Measurements from ENCODE around the gene DAPP1.

Gene DAPP1

GRCh38 chr4:99843413-99843812 lies 26.8 kb downstream of the DAPP1 start:
- DNase-seq (ENCODE audit: low read depth) = no peak
- TF ChIP-seq, protein P1, sequence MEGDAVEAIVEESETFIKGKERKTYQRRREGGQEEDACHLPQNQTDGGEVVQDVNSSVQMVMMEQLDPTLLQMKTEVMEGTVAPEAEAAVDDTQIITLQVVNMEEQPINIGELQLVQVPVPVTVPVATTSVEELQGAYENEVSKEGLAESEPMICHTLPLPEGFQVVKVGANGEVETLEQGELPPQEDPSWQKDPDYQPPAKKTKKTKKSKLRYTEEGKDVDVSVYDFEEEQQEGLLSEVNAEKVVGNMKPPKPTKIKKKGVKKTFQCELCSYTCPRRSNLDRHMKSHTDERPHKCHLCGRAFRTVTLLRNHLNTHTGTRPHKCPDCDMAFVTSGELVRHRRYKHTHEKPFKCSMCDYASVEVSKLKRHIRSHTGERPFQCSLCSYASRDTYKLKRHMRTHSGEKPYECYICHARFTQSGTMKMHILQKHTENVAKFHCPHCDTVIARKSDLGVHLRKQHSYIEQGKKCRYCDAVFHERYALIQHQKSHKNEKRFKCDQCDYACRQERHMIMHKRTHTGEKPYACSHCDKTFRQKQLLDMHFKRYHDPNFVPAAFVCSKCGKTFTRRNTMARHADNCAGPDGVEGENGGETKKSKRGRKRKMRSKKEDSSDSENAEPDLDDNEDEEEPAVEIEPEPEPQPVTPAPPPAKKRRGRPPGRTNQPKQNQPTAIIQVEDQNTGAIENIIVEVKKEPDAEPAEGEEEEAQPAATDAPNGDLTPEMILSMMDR (IDR thresholded peaks at IDR 0.05; ENCODE audit: control insufficient read depth, extremely low read depth, insufficient read depth) = no peak
- H3K4me3 ChIP-seq (ENCODE audit: low read depth, low read length) = no peak overlapping the region

GRCh38 chr4:99844048-99844447 lies 27.4 kb downstream of the DAPP1 start:
- TF ChIP-seq, protein P1 (IDR thresholded peaks at IDR 0.05; ENCODE audit: control insufficient read depth, extremely low read depth, insufficient read depth) = no peak
- DNase-seq (ENCODE audit: low read depth) = no peak
- no peak overlapping the region for H3K4me3 ChIP-seq (ENCODE audit: low read depth, low read length)

GRCh38 chr4:99845179-99845578 lies 28.6 kb downstream of the DAPP1 start:
- TF ChIP-seq, protein P1 (IDR thresholded peaks at IDR 0.05; ENCODE audit: control insufficient read depth, extremely low read depth, insufficient read depth) = no peak
- no peak for DNase-seq (ENCODE audit: low read depth)
- H3K4me3 ChIP-seq (ENCODE audit: low read depth, low read length) = no peak overlapping the region

- no peak for DNase-seq (ENCODE audit: low read depth)
- no peak overlapping the region for H3K4me3 ChIP-seq (ENCODE audit: low read depth, low read length)
- TF ChIP-seq, protein P1 (IDR thresholded peaks at IDR 0.05; ENCODE audit: control insufficient read depth, extremely low read depth, insufficient read depth) = no peak
Observed at GRCh38 chr4:99845708-99846469, 29.3 kb downstream of the DAPP1 start.

- no peak overlapping the region for H3K4me3 ChIP-seq (ENCODE audit: low read depth, low read length)
- TF ChIP-seq, protein P1 (IDR thresholded peaks at IDR 0.05; ENCODE audit: control insufficient read depth, extremely low read depth, insufficient read depth) = no peak
- DNase-seq (ENCODE audit: low read depth) = no peak
Observed at GRCh38 chr4:99846891-99847290, 30.3 kb downstream of the DAPP1 start.

DNA sequence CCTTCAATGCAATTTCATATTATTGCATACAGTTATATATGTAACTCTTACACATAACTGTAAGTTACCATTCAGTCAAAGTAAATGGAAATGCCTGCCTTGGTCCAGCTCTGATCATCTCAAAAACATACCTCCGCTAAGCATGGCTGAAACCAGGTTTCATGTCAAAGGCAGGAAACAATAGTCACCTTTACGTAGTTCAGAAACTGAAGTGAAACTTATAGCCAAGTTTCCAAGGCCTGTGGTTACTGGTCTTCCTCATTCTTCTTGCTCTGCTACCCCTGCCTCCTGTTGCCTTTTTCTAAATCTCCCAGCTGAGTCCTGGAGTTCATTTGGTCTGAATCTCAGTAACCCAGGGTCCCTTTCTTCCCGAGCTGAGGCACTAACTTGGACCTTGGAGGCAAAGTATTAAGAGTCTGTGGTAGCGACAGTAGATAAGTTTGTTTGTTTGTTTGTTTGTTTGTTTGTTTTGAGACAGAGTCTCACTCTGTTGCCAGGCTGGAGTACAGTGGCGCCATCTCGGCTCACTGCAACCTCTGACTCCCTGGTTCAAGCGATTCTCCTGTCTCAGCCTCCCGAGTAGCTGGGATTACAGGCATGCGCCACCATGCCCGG lies 30.8 kb downstream of the DAPP1 start:
- H3K4me3 ChIP-seq (ENCODE audit: low read depth, low read length) = no peak overlapping the region
- TF ChIP-seq, protein P1 (IDR thresholded peaks at IDR 0.05; ENCODE audit: control insufficient read depth, extremely low read depth, insufficient read depth) = no peak
- no peak for DNase-seq (ENCODE audit: low read depth)

All from LNCaP clone FGC (cell line).